Stimulated activated CD4-positive, alpha-beta T cell treated with anti-CD3 and anti-CD28 coated beads, TNF-alpha, amount 100 ng/mL, for 48 hours (primary cell): Measurements from ENCODE around the gene TFAP2D.

Experiments used
- DNase-seq, 3 donors: peaks; one replicate each; pipeline ENCODE4 v3.0.0-alpha.2; 2020; ENCODE audit warnings: low read depth in 3 of 3

The TFAP2D gene

GRCh38 chr6:50713226-50713625 lies at the start of gene TFAP2D:
TSS of gene TFAP2D (plus strand) at chr6:50713526. CDS start at chr6:50714056, 530 bp downstream.
- no peak for DNase-seq

DNA sequence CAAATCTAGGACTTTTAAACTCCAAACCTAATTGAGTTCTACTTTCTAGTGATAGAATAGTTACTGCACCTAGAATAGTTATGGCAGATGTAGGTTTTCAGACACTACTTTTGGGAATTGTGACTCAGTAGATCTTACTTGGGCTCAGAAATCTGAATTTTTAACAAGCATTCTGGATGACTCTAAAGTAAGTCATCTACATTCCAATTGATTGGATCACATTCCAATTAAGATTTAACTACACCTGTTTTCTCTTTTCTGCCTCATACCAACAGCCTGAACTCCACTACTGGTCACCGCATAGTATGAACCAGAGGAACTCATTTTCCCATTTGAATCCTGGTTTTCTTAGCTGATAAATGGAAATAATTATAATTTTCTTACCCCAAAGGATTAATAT lies 49.5 kb upstream of the TFAP2D start:
- no peak for DNase-seq

- no peak for DNase-seq
These were observed 47.2 kb upstream of the TFAP2D start for GRCh38 chr6:50666089-50666488.

- no peak for DNase-seq
These were observed 32.0 kb upstream of the TFAP2D start for GRCh38 chr6:50681213-50681824.

DNA sequence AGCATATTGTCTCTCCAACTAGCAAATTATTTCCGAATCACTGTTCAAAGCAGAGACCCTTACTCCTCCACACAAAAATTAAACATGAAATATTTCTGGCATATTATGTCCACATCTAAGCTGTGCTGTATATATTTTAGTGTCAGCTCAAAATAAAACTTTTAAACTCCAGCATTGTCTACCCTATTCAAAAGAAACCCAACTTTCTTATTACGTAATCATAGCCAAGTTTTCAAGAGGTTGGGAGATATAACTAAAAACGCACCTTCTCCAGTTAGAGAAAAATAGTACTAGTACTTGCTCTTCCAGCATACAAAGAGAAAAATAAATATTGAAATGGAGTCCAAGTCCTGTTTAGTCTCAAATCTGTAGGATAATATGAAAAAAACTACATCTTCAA lies 24.1 kb upstream of the TFAP2D start:
- no peak for DNase-seq

DNA sequence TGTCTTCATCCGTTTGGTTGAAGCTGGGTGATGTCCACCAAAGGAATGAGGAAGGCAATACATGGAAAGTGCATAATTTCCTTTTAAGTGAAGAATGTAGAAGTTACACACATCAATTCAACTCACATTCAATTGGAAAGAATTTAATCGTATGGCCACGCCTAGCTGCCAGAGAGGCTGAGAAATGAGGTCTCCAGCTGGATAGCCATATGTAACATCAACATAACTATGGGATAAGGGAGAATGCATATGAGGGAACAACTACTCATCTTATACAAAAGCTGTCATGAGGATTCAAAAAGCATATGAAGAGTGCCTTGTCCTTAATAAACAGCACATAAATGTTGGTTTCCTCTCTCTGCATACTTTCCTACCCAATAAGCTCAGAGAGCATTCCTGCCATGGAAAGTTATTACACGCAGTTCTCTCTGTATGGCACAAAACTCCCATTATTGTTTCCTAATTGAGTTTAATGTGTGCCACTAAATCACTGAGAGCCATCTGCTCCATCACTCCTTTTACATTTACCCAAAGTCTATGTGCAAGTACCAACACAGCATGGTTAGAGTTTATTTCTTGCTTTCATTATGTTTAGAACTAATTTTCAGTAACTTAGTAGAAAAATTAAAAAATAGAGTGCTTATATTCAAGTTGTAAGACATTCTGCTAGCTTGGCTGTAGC lies 21.4 kb upstream of the TFAP2D start:
- no peak for DNase-seq

DNA sequence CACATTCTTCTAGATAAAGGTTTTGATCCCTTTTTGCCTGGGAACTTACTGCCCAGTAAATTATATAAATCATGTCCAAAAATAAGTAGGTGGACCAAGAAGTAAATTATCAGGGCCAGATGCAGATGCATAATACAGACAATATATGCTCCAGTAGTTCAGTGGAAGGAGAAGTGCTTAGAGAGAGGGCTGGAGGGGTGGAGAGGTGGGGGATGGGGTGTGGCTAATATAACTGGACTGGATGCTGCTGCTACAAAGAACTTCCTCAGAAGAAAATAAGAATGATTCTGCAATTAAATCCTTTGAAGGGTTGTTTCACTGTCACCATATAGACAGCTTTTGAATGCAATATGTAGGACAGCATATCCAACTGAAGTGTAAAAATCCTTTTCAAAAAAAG lies 14.8 kb upstream of the TFAP2D start:
- DNase-seq, result no peak

DNA sequence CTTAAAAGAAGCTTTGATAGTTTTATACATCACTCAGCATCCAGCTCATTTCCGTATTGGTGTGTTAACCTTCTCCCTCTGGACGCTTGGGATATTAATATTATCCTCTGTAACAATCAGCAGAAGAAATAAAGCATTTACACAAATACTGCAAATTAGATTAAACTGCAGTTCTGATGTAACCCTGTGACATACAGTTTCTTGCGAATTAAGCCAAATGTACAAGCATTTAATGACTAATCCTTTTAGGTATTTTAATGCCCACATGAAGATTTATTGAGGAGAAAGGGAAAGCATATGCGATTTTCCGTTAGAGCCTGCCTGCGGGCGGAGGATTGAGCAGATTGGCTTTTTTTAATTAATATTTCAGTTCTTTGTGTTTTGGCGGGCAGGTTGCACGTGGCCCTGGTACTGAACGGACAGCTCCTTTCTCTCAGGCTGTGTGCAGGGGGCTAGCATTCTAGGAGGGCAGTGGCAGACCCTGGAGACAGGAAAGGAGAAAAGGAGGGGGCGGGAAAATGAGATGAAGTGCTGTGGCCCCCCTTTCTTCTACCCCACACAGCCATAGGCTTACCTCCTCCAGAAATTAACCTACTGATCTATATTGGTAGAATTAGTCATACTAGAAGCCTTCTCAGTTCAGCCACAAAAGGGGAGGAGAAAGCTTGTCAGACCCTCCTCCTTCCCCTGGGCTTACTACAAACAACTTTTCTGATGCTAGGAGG lies 14.1 kb upstream of the TFAP2D start:
- DNase-seq, result no peak

- DNase-seq, result no peak
These were observed 6.8 kb upstream of the TFAP2D start for GRCh38 chr6:50706575-50706974.

DNA sequence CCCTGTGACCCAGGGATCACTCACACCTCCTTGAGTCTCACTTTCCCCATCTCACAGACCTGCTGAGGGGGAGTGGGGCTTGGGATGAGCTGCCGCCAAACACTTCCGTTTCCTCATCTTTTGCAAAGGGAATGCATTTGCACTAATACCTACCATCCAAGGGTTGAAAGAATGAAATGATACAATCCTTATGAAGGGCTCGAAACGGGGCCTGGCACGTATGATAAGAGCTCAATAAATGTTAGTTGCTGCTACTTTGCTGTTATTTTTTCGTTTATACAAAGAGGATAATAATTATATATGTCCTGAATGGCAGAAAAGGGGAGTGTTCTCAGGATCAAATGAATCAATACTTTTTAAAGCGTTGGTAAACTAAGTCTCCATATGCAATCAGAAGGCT lies 6.1 kb upstream of the TFAP2D start:
- no peak for DNase-seq

GRCh38 chr6:50707652-50708300 lies 5.5 kb upstream of the TFAP2D start:
- DNase-seq, result no peak

- no peak for DNase-seq
These were observed 4.5 kb upstream of the TFAP2D start for GRCh38 chr6:50708664-50709365.

- DNase-seq, result no peak
These were observed 4.0 kb upstream of the TFAP2D start for GRCh38 chr6:50709366-50709734.

- no peak for DNase-seq
These were observed 1.6 kb upstream of the TFAP2D start for GRCh38 chr6:50711686-50712085.

- DNase-seq, result no peak
These were observed 1.0 kb upstream of the TFAP2D start for GRCh38 chr6:50712291-50712690.

GRCh38 chr6:50713977-50714486 lies 706 bp downstream of the TFAP2D start:
- DNase-seq, result no peak

- no peak for DNase-seq
These were observed 1.4 kb downstream of the TFAP2D start for GRCh38 chr6:50714487-50715379.

DNA sequence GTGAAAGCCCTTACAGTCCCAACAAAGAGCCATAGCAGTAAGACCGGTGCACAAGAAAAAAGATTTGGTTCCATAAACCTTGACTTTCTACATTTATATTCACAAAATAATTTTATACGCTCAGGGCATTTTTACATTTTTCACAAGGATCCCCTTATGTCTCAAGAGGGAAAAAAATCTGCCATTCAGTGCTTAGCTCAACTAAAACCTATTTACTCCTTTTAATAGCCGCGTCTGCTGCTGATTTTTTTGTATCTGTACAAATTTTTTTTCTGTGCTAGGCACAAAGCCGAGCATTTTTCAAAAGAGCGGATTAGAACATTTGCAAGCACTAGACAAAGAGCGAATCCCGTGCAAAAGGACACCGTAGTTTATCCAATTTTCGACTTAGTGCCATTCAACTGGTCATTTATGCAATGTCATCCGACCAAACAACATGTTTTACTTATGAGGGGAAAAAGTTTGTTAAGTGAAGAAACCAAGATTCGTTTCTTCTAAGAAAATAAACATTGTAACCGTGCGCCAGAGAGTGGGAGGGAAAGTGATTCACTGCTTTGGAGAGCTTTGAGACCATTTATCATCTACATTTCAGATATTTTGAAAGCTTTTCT lies 3.7 kb downstream of the TFAP2D start:
- DNase-seq, result no peak

DNA sequence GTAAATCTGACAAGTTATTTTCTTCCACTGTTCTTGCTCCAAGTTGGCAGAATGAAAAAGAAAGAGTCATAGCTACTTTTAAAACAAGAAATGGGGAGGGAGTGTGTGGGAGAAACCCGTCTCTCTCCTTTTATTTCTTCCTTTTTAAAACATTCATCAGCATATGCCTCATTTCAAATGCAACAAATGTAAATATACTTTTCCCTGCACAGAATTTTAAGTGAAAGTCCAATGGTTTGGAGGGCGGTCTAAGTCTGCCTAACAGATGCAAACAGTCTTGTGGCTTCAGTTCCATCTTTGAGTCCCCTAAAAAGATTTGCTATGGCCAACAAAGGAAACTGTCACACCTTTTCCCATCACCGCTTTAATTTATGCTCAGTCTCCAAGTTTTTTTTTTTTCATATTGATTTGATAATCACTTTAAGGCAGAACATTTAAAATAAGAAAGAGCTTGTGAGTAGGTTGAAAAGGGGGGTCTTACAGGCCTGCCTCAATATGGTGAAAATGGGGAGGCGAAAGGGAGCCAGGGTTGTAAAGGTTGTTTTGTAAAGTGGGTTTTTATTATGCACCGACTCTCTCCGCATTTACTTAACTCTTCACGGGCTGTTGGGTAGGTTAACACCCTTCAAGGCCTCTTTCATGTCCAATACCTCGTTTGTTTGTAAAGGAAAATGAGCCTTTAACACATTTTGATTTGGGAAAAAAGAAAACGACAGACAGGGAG lies 4.6 kb downstream of the TFAP2D start:
- no peak for DNase-seq

DNA sequence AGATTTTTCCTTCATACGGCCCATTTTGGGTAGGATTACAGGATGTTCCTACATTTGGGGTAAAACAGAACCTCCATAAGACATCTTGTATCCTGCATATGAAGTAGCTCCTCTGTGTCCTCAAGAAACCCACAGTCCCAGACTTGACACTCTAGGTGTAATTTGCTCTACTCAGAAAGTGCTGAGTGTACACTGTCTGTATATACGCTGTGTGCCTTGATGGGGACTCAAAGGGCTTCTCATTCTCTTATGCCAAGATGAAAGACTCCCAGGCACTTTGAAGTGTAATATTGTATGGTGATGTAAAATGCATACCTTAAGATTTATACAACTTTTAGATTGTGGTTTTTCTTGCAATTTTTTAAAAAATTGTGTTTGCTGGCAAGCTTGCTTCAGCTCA lies 5.2 kb downstream of the TFAP2D start:
- no peak for DNase-seq
